ENCODE data around the gene ADSL. TPM values are rescaled to one million over a fixed set of nuclear protein-coding genes. Genes with fewer than 3 reads are reported as not detected.

Gene ADSL
- total RNA-seq, 2 donors from 2014 or later = 63.9 to 64.5 TPM

DNA sequence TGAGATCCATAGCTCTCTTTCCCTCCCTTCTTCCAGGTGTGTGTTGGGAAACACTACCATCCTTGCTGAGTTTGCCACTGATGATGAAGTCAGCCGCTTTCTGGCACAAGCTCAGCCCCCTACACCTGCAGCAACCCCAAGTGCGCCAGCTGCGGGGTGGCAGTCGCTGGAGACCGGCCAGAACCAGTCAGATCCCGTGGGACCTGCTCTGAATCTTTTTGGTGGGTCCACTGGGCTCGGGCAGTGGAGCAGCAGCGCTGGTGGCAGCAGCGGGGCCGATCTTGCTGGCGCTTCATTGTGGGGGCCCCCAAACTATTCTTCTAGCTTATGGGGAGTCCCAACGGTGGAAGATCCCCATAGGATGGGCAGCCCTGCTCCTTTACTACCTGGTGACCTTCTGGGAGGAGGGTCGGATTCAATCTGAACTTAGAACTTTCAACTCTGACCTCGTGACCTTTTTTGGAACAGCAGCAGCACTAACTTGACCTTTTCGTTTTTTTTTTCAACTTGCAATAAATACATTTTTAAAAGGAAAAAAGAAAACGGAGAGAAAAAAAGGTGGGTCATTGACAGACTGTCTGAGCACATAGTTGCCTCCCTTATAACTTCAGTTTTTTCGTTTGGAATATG lies 23.4 kb upstream of the ADSL start:
- Histone ChIP-seq H3K27ac (no peak overlapping the region), H3K36me3 (peaks cover 0 to 4% of the 10 kb centered on the region in 2 donors), H3K4me3 (no peak overlapping the region), H3K27me3 (replicated peaks; ENCODE audit: insufficient read depth) (no peaks in the 10 kb centered on the region), H3K9me3 (no peaks in the 10 kb centered on the region), H3K4me1 (replicated peaks) (peaks cover 7% of the 10 kb centered on the region)
- TF ChIP-seq POLR2A (IDR thresholded peaks at IDR 0.05) = no peak
- 90% methylated on average over 17 of the region's 17 CpGs for WGBS
- DNase-seq (ENCODE audit: low spot score) = no peak
- intact Hi-C loops (cut with DNase I) = no loop called here

GRCh38 chr22:40323681-40324171 lies 22.6 kb upstream of the ADSL start:
- intact Hi-C loops (cut with DNase I) = no loop called here
- no peak for DNase-seq (ENCODE audit: low spot score)
- 44% methylated on average over 8 of the region's 8 CpGs for WGBS
- peaks cover 7% of the 10 kb centered on the region for H3K4me1 ChIP-seq (replicated peaks)
- H3K4me3 ChIP-seq = no peak overlapping the region
- TF ChIP-seq POLR2AphosphoS5 (IDR thresholded peaks at IDR 0.05) (no peak), POLR2A (IDR thresholded peaks at IDR 0.05) (no peak)
- TF ChIP-seq, protein P1, sequence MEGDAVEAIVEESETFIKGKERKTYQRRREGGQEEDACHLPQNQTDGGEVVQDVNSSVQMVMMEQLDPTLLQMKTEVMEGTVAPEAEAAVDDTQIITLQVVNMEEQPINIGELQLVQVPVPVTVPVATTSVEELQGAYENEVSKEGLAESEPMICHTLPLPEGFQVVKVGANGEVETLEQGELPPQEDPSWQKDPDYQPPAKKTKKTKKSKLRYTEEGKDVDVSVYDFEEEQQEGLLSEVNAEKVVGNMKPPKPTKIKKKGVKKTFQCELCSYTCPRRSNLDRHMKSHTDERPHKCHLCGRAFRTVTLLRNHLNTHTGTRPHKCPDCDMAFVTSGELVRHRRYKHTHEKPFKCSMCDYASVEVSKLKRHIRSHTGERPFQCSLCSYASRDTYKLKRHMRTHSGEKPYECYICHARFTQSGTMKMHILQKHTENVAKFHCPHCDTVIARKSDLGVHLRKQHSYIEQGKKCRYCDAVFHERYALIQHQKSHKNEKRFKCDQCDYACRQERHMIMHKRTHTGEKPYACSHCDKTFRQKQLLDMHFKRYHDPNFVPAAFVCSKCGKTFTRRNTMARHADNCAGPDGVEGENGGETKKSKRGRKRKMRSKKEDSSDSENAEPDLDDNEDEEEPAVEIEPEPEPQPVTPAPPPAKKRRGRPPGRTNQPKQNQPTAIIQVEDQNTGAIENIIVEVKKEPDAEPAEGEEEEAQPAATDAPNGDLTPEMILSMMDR (IDR thresholded peaks at IDR 0.05) = no peak
- H3K36me3 ChIP-seq = peaks cover 0 to 4% of the 10 kb centered on the region in 2 donors
- no peak overlapping the region for H3K27ac ChIP-seq
- H3K27me3 ChIP-seq (replicated peaks; ENCODE audit: insufficient read depth) = no peaks in the 10 kb centered on the region
- H3K9me3 ChIP-seq = no peaks in the 10 kb centered on the region

GRCh38 chr22:40324468-40325305 lies 21.6 kb upstream of the ADSL start:
- Histone ChIP-seq H3K27ac (peak overlapping the region in 1 of 2 donors; percentile 35), H3K4me3 (no peak overlapping the region), H3K9me3 (no peaks in the 10 kb centered on the region), H3K27me3 (replicated peaks; ENCODE audit: insufficient read depth) (no peaks in the 10 kb centered on the region), H3K4me1 (replicated peaks) (peaks cover 7% of the 10 kb centered on the region), H3K36me3 (peaks cover 0 to 4% of the 10 kb centered on the region in 2 donors)
- intact Hi-C loops (cut with DNase I) = no loop called here
- 61% methylated on average over 19 of the region's 19 CpGs for WGBS
- no peak for DNase-seq (ENCODE audit: low spot score)
- TF ChIP-seq POLR2A (IDR thresholded peaks at IDR 0.05) (no peak), POLR2AphosphoS5 (IDR thresholded peaks at IDR 0.05) (peak; percentile 21)
- TF ChIP-seq, protein P1 (IDR thresholded peaks at IDR 0.05) = no peak

DNA sequence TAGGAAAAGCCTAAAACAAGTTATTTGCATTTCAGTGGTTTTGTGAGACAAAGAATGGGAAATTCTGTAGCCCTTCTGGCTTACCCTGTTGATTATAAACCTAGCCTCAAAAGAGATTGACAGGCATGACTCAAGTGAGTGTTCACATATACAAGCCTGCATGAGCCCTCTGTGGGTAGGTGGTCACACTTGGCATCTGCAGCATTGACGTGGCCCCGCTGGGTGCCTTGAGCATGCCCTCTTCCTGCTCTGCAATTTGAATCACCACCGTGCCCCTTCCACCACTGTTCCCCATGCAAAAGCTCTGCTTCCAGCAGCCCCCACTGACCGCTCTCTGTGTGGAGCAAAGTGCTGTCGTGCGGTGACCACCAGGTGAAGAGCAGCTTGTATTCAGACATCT lies 21.0 kb upstream of the ADSL start:
- H3K27ac ChIP-seq = peak overlapping the region in 1 of 2 donors; percentile 83
- 92% methylated on average over 6 of the region's 6 CpGs for WGBS
- H3K4me1 ChIP-seq (replicated peaks) = peaks cover 7% of the 10 kb centered on the region
- H3K9me3 ChIP-seq = no peaks in the 10 kb centered on the region
- no peak overlapping the region for H3K4me3 ChIP-seq
- intact Hi-C loops (cut with DNase I) = no loop called here
- H3K27me3 ChIP-seq (replicated peaks; ENCODE audit: insufficient read depth) = no peaks in the 10 kb centered on the region
- DNase-seq (ENCODE audit: low spot score) = no peak
- TF ChIP-seq, protein P1 (IDR thresholded peaks at IDR 0.05) = no peak
- TF ChIP-seq POLR2A (IDR thresholded peaks at IDR 0.05) (no peak), POLR2AphosphoS5 (IDR thresholded peaks at IDR 0.05) (no peak)
- H3K36me3 ChIP-seq = peaks cover 0 to 4% of the 10 kb centered on the region in 2 donors

- peak; percentile 80 for DNase-seq (ENCODE audit: low spot score)
- Histone ChIP-seq H3K4me1 (replicated peaks) (peaks cover 7% of the 10 kb centered on the region), H3K36me3 (no peaks in the 10 kb centered on the region), H3K27ac (peak overlapping the region; percentile 72 to 83), H3K9me3 (no peaks in the 10 kb centered on the region), H3K27me3 (replicated peaks; ENCODE audit: insufficient read depth) (no peaks in the 10 kb centered on the region), H3K4me3 (no peak overlapping the region)
- WGBS = 30% methylated on average over 10 of the region's 10 CpGs
- intact Hi-C loops (cut with DNase I) = no loop called here
- TF ChIP-seq POLR2AphosphoS5 (IDR thresholded peaks at IDR 0.05) = peak; percentile 84
- TF ChIP-seq, protein P1 (IDR thresholded peaks at IDR 0.05) = no peak
Measured at GRCh38 chr22:40326905-40327735, 19.2 kb upstream of the ADSL start.
